ENCODE measurements around the gene SREK1IP1.

SREK1IP1 gene

DNA sequence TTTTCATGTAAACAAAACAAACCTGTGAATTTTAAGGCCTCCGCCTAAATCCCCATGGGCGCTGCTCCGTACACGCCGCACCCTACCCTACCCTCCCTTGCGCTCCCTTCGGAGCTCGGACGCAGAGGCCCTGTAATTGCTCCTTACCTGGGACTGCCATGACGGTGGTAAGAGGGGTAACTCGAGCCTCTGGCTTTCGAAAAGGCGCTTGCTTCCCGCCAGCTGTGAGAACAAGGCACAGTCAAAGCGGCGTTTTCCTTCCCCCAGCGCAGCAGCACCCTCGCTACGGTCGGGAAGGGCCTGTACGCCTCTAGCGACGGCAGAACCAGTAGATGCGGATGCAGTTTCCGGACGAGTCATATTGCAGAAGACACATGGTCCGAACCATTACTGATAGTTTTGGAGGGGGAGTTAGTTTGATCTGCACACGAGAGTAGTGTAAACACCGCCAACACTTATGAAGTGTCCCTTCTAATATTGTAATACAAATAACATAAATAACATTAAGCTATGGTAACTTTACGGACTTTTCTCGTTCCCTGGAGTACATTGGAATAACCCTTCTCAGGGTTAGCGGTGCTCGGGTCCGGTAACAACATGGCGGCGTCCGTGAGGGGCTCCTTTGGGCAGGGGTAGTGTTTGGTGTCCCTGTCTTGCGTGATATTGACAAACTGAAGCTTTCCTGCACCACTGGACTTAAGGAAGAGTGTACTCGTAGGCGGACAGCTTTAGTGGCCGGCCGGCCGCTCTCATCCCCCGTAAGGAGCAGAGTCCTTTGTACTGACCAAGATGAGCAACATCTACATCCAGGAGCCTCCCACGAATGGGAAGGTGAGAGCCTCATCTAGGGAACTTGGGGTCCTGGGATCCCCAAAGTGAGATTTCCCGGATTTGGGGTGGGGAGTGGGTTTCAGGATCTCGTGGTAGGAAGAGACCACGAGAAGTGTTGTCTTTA is at the start of gene SREK1IP1, which contains the start of gene CWC27:
Gene SREK1IP1 (minus strand): TSS at position 334 of the 955 bp plus-strand sequence. CDS start 174 bp downstream, at position 160.
Gene CWC27 (plus strand): TSS at position 573 of the 955 bp plus-strand sequence. CDS start 217 bp downstream, at position 790.
- DNase-seq (ENCODE audit: low read depth in 2 of 2), result peak; percentile 63 to 77

- DNase-seq (ENCODE audit: low read depth in 2 of 2), result no peak
Measured at GRCh38 chr5:64818245-64818644, 49.8 kb upstream of the SREK1IP1 start.

- DNase-seq (ENCODE audit: low read depth in 2 of 2), result no peak
Measured at GRCh38 chr5:64814073-64814472, 45.6 kb upstream of the SREK1IP1 start.

GRCh38 chr5:64811050-64811640 is 42.7 kb upstream of the SREK1IP1 start:
- no peak for DNase-seq (ENCODE audit: low read depth in 2 of 2)

DNA sequence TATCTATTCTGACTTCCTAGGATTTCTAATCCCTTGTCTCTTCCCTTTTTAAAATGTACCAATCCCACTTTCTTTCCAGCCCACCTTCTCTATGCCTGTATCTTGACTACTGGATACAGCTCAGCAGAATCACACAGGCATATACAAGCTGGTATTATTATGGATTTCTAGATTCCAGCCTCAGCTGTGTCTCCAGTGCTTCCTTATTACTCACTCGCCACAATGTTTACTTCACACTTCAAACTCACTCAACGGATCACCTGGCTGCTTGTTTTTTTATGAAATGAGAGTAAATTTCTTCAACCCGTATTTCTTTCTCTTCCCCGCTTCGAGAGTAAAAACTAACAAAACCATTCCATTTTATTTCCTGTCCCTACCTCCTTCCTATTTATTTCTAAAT is 39.0 kb upstream of the SREK1IP1 start:
- no peak for DNase-seq (ENCODE audit: low read depth in 2 of 2)

DNA sequence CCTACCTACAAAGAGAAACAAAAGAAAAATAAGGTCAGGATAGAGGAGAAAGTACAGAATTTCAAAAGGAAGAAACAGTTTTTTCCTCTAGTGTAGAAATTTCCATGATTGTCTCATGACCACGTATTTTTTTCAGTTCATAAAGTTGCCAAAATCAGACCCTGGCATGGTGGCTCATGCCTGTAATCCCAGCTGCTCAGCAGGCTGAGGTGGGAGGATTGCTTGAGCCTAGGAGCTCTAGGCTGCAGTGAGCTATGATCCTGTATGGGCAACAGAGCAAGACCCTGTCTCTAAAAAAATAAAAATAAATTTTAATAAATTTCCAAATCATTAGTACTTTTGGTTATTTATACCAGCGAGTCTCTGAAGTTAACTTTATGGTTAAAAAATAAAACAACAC is 38.0 kb upstream of the SREK1IP1 start:
- no peak for DNase-seq (ENCODE audit: low read depth in 2 of 2)

DNA sequence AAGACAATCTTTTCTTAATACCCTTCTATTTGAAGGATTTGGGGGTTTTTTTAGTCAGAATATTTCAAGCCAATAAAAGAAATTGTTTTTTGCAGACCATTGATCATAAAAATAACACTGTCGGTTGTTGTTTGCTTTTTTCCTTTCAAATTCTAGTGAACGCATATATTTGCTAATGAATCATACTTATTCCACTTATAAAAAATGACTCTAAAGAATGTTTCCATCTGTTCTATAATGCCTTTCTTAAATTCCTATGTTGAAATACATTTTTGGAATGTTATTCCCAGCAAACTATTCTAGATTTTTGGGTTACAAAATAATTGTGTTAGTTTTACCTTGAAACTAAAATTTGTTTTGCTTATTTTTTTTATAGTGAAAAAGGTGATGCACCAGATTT is 32.4 kb upstream of the SREK1IP1 start:
- no peak for DNase-seq (ENCODE audit: low read depth in 2 of 2)

GRCh38 chr5:64796301-64796700 is 27.8 kb upstream of the SREK1IP1 start:
- DNase-seq (ENCODE audit: low read depth in 2 of 2), result no peak

DNA sequence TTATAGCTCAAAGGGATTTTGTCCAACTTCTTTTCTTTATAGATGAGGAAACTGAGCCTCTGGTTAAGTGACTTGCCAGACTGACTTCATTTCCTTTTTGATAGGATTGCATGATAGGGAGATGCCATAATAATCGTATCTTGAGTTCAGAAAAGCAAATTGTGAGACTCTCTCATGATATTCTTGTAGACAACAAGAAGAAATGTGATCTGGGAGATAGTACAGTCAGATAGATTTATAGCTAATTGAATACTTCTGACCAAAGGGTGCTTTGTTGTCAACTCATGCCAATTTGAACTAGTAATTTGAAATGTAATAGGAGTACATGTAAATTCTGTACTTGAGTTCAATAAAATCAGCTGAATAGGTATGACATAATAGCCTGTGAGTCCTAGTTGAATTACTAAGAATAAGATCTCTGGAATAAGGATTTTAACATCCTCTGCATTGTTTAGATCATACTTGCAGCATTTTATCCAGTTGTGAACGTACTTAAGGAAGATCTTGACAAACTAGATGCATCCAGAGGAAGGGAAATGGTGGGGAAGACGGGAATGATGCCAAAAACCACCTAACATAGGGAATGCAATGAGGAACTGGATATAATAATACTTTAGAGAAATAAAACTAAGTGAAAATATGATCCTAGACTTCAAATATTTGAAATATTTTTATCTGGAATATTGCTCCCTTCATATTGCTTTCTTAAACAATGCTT is 25.7 kb upstream of the SREK1IP1 start:
- no peak for DNase-seq (ENCODE audit: low read depth in 2 of 2)

GRCh38 chr5:64792469-64792868 is 24.0 kb upstream of the SREK1IP1 start:
- DNase-seq (ENCODE audit: low read depth in 2 of 2), result no peak

- DNase-seq (ENCODE audit: low read depth in 2 of 2), result no peak
Measured at GRCh38 chr5:64790210-64790609, 21.7 kb upstream of the SREK1IP1 start.

DNA sequence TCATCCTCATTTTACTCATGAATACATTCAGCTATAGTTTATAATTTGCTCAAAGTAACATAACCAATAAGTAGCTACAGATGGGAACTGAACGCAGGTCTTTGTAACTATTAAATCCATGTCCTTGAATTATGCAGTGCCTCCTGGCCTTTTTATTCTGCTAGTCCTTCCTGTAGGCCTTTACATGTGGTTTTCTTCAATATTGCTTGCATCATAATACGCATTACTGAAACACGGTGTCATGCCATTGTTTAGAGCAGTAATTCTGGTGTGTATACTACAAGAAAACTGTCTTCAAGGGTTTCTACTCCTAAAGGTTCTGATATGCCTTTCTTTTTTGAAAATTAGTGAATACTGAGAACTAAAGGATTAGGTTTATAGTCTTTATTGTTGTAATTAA is 21.0 kb upstream of the SREK1IP1 start:
- DNase-seq (ENCODE audit: low read depth in 2 of 2), result no peak

GRCh38 chr5:64788156-64788555 is 19.7 kb upstream of the SREK1IP1 start:
- no peak for DNase-seq (ENCODE audit: low read depth in 2 of 2)

GRCh38 chr5:64786372-64786771 is 17.9 kb upstream of the SREK1IP1 start:
- no peak for DNase-seq (ENCODE audit: low read depth in 2 of 2)

GRCh38 chr5:64784451-64785025 is 16.0 kb upstream of the SREK1IP1 start:
- peak; percentile 52 to 62 for DNase-seq (ENCODE audit: low read depth in 2 of 2)

DNA sequence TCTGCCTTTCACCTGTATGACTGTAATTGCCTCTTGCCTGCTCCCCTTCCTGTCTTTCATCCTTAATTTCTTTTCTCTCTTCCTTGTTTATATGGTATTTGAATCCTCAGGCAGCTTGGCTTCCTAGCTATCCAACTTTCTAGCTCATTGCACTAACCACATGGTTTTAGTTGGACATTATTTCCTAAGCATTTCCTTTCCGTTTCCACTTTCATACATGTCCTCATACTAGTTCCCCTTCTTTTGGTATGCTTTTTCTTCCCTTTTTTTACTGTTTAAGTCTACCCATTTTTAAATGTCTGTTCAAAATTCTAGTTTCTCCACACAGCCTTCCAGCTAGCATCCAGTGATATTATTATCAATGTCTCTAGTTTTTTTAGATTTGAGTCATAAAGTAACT is 6.8 kb upstream of the SREK1IP1 start:
- DNase-seq (ENCODE audit: low read depth in 2 of 2), result no peak

DNA sequence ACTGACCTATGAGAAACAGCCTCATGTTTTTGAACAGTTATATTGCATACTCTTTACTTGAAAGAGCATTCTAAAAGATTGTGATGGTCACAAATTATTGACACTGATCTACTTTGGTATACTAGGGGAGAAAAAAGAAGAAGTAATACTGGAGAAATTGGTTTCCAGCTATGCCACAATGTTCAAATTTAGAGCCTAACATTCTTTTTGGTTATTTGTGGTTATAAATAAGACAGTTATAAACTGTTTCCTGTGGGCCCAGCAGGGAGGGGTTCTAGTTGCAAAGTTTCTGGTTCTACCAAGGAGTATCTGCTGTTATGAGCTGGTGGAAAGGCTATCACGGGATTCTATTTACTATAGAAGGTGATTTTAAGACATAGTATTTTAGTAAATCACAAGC is 5.0 kb upstream of the SREK1IP1 start:
- DNase-seq (ENCODE audit: low read depth in 2 of 2), result no peak

DNA sequence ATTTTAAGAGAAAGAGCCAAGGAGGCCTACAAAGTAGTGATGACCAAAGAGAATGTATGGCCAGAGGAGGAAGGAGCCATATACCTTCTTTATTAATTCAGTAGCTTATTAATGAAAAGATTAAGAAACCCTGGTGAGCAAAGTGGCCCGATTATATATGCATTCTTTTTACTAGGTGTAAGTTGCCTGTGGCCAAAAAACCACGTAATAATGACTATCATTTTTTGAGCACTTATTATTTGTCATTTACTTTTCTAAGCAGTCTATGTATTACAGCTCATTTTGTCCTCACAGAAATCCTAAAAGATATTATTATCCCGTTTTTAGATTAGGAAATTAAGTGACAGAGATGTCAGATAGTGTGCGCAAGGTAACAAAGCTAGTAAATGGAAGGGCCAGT is 3.2 kb upstream of the SREK1IP1 start:
- DNase-seq (ENCODE audit: low read depth in 2 of 2), result no peak

- no peak for DNase-seq (ENCODE audit: low read depth in 2 of 2)
Measured at GRCh38 chr5:64769855-64770254, 1.4 kb upstream of the SREK1IP1 start.

- no peak for DNase-seq (ENCODE audit: low read depth in 2 of 2)
Measured at GRCh38 chr5:64767959-64768357, 533 bp downstream of the SREK1IP1 start.

DNA sequence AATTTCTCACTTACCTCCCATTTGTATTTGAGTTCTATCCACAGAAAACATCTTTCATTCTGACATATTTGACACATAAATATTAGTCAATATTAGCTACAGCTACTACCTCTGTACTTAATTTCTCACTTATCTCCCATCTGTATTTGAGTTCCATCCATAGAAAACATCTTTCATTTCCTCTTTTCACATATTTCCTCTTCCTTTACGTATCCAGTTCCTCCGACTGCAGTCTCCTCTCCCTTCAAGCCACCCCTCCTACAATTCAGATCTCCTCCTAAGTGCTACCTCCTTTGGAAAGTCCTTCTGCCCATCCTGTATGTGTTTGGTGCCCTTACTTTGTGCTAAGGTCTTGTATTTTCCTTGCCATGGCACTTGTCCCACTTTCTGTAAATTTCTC is 1.6 kb downstream of the SREK1IP1 start:
- no peak for DNase-seq (ENCODE audit: low read depth in 2 of 2)
